Neural progenitor cell (in vitro differentiated cells): ENCODE results near the gene SLC20A1.

Experiments
- EZH2 ChIP-seq: fragments of 200-600 bp; sonication (generic); IDR thresholded peaks from 2 replicates; pipeline ENCODE4 v1.6.1; 2017; ENCODE audit warnings: antibody characterized with exemption, mild to moderate bottlenecking, moderate library complexity
- EZH2phosphoT487 ChIP-seq: fragments of 200-600 bp; sonication (generic); IDR thresholded peaks from 2 replicates; pipeline ENCODE4 v1.6.1; 2017; ENCODE audit warnings: antibody characterized with exemption
- TF ChIP-seq, protein P1 (sequence below): fragments of 200-600 bp; sonication (generic); IDR thresholded peaks from 2 replicates; pipeline ENCODE4 v1.5.1; 2017; ENCODE audit warnings: antibody characterized with exemption, mild to moderate bottlenecking

DNA sequence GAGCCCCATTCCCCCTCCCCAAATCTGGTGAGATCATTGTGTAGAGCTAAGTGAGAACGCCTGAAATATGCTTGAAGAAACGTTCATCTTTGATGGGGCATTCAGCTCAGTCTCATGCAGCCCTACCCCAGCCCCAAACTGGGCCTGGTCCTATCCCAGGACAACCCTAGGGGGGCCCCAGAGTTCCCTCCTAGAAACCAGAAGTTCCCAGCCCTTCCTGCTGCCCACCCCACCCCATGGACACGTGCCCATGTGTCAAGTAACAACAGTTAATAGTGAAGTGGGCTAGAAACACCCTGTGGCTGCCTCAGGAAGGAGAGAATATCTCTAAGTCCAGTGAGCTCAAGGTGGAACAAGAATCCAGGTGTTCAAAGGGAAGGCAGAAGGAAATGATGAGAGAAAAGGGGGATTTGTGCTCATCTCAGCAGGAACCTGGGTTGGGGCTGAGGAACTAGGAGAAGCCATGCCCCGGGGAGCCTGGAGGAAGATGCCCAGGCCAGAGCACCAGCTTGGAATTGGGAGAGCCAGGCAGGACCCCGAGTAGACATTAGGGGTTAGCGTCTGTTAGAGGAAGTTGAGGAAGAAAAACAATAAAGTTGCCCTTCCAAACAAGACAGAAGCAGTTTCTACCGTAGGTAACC lies 20.1 kb upstream of the SLC20A1 start:
- TF ChIP-seq, protein P1, sequence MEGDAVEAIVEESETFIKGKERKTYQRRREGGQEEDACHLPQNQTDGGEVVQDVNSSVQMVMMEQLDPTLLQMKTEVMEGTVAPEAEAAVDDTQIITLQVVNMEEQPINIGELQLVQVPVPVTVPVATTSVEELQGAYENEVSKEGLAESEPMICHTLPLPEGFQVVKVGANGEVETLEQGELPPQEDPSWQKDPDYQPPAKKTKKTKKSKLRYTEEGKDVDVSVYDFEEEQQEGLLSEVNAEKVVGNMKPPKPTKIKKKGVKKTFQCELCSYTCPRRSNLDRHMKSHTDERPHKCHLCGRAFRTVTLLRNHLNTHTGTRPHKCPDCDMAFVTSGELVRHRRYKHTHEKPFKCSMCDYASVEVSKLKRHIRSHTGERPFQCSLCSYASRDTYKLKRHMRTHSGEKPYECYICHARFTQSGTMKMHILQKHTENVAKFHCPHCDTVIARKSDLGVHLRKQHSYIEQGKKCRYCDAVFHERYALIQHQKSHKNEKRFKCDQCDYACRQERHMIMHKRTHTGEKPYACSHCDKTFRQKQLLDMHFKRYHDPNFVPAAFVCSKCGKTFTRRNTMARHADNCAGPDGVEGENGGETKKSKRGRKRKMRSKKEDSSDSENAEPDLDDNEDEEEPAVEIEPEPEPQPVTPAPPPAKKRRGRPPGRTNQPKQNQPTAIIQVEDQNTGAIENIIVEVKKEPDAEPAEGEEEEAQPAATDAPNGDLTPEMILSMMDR, result no peak
- TF ChIP-seq EZH2phosphoT487 (no peak), EZH2 (no peak)
